ENCODE data around the gene KCNE1.

DNA sequence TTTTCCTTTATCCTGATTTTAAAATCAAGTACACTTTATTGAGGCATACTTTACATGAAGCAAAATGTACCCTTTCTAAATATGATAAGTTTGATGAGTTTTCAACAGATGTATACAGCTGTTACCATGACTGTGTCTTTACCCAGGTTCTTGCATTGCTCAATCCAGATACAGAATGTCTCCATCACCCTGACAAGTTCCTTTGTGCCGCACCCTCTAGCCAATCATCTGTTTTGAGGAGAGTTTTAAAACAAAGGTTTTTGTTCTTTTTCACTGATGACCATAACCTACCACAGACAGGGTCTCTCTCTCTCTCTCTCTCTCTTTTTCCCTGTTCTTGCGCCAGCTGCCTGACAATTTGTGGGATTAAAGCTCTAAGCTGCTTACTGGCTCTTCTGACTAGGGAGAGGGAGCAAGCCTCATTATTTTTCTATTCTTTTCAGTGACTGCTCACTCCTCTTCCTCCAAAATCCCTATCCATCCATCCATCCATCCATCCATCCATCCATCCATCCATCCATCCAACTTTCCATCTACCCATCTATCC is 1.2 kb upstream of the KCNE1 start:
- TF ChIP-seq POLR2A (IDR thresholded peaks at IDR 0.05) (no peak), EP300 (IDR thresholded peaks at IDR 0.05) (no peak)
- TF ChIP-seq, protein P1, sequence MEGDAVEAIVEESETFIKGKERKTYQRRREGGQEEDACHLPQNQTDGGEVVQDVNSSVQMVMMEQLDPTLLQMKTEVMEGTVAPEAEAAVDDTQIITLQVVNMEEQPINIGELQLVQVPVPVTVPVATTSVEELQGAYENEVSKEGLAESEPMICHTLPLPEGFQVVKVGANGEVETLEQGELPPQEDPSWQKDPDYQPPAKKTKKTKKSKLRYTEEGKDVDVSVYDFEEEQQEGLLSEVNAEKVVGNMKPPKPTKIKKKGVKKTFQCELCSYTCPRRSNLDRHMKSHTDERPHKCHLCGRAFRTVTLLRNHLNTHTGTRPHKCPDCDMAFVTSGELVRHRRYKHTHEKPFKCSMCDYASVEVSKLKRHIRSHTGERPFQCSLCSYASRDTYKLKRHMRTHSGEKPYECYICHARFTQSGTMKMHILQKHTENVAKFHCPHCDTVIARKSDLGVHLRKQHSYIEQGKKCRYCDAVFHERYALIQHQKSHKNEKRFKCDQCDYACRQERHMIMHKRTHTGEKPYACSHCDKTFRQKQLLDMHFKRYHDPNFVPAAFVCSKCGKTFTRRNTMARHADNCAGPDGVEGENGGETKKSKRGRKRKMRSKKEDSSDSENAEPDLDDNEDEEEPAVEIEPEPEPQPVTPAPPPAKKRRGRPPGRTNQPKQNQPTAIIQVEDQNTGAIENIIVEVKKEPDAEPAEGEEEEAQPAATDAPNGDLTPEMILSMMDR (IDR thresholded peaks at IDR 0.05) = no peak
